ENCODE data around the gene STK32B. TPM values are rescaled to one million over a fixed set of nuclear protein-coding genes. Genes with fewer than 3 reads are reported as not detected.

STK32B gene
- total and polyA plus RNA-seq, 10 donors: 0.03 to 0.87 (median 0.36) TPM

DNA sequence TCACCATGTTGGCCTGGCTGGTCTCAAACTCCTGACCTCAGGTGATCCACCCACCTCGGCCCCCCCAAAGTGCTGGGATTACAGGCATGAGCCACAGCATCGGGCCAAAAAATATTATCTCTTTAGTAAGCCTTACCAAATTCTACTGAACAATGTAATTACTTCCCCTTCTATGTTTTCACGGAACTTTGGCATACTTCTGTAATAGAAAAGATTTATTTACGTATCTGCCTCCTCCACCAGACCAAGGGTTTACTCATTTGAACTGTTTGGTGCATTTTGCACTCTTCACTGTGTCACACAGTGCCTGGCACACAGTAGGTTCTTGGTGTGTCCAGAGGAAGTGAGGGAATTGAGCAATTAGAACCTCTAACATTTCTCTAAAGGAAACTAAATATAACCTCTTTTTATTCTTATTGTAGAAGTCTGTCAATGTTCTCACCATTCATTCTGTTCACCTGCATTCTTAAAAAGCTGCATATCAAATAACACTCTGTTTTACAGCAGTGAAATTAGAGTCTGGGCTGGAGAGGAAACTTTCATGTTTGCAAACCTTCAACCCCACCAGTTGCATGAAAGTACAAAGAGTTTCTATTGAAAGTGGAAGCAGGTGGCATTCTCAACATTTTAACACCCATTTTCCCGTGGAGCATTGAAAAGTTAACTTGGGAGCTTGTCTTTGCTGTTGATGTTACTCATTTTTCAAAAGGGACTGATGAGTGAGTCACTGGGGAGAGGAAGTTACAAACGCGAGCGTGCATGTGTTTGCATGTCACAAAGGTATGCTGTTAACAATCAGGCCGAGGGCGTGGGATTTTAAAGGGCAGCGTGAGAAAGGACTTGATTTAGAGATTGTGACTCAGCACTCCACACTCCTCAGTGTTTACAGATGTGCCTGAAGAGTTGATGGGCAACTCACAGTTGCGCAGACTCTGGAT, 314.1 kb downstream of the STK32B start:
- 68 to 82% (median 70%) methylated on average over 12 of the region's 12 CpGs for WGBS, 5 donors
- no peak overlapping the region for H3K27ac ChIP-seq
- H3K27me3 ChIP-seq (replicated peaks in 1 of 7): no peaks in the 10 kb centered on the region
- no peak for DNase-seq
- H3K4me3 ChIP-seq: no peak overlapping the region
- no peaks in the 10 kb centered on the region for H3K36me3 ChIP-seq
- intact Hi-C loops (cut with DNase I; ENCODE audit: low total_unique reads): no loop called here
- no peaks in the 10 kb centered on the region for H3K4me1 ChIP-seq
- peaks cover 0 to 5% (median 0%) of the 10 kb centered on the region in 8 donors for H3K9me3 ChIP-seq
- TF ChIP-seq POLR2A (IDR thresholded peaks at IDR 0.05) (no peak), POLR2AphosphoS5 (IDR thresholded peaks at IDR 0.05) (no peak)
- TF ChIP-seq, protein P1, sequence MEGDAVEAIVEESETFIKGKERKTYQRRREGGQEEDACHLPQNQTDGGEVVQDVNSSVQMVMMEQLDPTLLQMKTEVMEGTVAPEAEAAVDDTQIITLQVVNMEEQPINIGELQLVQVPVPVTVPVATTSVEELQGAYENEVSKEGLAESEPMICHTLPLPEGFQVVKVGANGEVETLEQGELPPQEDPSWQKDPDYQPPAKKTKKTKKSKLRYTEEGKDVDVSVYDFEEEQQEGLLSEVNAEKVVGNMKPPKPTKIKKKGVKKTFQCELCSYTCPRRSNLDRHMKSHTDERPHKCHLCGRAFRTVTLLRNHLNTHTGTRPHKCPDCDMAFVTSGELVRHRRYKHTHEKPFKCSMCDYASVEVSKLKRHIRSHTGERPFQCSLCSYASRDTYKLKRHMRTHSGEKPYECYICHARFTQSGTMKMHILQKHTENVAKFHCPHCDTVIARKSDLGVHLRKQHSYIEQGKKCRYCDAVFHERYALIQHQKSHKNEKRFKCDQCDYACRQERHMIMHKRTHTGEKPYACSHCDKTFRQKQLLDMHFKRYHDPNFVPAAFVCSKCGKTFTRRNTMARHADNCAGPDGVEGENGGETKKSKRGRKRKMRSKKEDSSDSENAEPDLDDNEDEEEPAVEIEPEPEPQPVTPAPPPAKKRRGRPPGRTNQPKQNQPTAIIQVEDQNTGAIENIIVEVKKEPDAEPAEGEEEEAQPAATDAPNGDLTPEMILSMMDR (IDR thresholded peaks at IDR 0.05 in 8 of 11, conservative IDR thresholded peaks at IDR 0.05 in 3 of 11): no peak

DNA sequence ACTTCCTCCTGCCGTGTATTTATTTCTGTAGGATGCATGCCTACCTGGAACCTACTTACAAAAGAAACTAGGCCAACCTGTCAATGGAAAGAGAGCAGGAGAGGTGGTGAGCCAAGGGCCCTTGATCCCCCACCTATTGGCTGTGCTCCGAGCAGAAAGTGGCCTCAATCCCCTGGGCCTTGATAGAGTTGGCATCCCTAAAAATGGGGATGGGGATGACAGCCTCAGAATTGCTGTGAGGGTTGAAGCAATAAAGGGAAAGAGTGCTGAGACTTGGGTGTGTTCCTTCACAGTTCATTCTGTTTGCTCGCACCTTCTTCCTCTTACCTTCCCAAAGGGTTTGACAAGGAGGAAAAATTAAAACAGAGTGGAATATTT, 314.7 kb downstream of the STK32B start:
- Histone ChIP-seq H3K36me3 (no peaks in the 10 kb centered on the region), H3K27ac (no peak overlapping the region), H3K4me3 (no peak overlapping the region), H3K27me3 (replicated peaks in 1 of 7) (no peaks in the 10 kb centered on the region), H3K4me1 (no peaks in the 10 kb centered on the region), H3K9me3 (peaks cover 0 to 5% (median 0%) of the 10 kb centered on the region in 8 donors)
- WGBS, 5 donors: 78 to 91% (median 83%) methylated on average over 3 of the region's 3 CpGs
- intact Hi-C loops (cut with DNase I; ENCODE audit: low total_unique reads): no loop called here
- TF ChIP-seq POLR2A (IDR thresholded peaks at IDR 0.05) (no peak), POLR2AphosphoS5 (IDR thresholded peaks at IDR 0.05) (no peak)
- TF ChIP-seq, protein P1 (IDR thresholded peaks at IDR 0.05 in 8 of 11, conservative IDR thresholded peaks at IDR 0.05 in 3 of 11): no peak
- DNase-seq: no peak

DNA sequence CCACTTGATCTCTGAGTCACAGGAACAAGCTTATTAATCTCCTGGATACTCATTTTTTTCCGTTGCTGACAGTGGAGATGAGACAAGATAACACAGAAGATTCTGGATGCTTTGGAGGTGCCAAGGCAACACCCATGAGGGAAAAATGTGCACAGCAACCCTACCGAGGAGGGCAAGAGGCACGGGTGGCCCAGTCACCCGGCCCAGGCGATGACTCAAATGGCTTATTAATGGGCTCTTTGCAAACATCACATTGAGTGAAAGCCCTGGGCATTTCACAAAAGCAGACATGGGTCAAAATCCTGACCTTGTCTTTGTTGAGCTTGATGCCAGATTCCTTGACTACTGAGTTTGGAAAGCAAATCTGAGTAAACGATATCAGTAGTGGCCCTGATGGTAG, 315.1 kb downstream of the STK32B start:
- TF ChIP-seq, protein P1 (IDR thresholded peaks at IDR 0.05 in 8 of 11, conservative IDR thresholded peaks at IDR 0.05 in 3 of 11): no peak
- TF ChIP-seq POLR2A (IDR thresholded peaks at IDR 0.05) (no peak), POLR2AphosphoS5 (IDR thresholded peaks at IDR 0.05) (no peak)
- no peaks in the 10 kb centered on the region for H3K36me3 ChIP-seq
- no peaks in the 10 kb centered on the region for H3K4me1 ChIP-seq
- no peaks in the 10 kb centered on the region for H3K27me3 ChIP-seq (replicated peaks in 1 of 7)
- H3K27ac ChIP-seq: no peak overlapping the region
- no peak overlapping the region for H3K4me3 ChIP-seq
- DNase-seq: no peak
- peaks cover 0 to 2% (median 0%) of the 10 kb centered on the region in 8 donors for H3K9me3 ChIP-seq
- WGBS, 5 donors: 83 to 91% (median 89%) methylated on average over 6 of the region's 6 CpGs
- intact Hi-C loops (cut with DNase I; ENCODE audit: low total_unique reads): no loop called here

DNA sequence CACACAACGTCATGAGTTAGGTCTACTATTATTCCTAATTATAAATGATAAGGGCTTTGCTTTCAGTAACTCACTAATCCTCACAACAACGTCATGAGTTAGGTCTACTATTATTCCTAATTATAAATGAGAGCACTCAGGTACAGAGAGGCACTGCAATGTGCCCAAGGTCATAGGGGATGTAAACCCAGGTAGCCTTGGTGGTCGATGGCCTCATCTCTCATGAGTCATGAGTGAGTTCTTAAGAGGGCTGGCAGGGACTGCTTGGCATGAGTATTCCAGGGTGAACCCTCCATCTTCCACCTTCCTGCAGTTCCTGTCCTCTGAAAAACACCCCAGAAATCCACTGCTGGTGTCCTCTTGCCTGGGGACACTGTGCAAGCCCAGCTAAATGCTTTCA, 317.1 kb downstream of the STK32B start:
- DNase-seq: no peak
- 62 to 88% (median 82%) methylated on average over 3 of the region's 3 CpGs for WGBS, 5 donors
- no peak overlapping the region for H3K4me3 ChIP-seq
- no peaks in the 10 kb centered on the region for H3K27me3 ChIP-seq (replicated peaks in 1 of 7)
- no peaks in the 10 kb centered on the region for H3K36me3 ChIP-seq
- peaks cover 0 to 5% (median 2%) of the 10 kb centered on the region in 8 donors for H3K9me3 ChIP-seq
- intact Hi-C loops (cut with DNase I; ENCODE audit: low total_unique reads): no loop called here
- TF ChIP-seq POLR2AphosphoS5 (IDR thresholded peaks at IDR 0.05) (no peak), POLR2A (IDR thresholded peaks at IDR 0.05) (no peak)
- TF ChIP-seq, protein P1 (IDR thresholded peaks at IDR 0.05 in 8 of 11, conservative IDR thresholded peaks at IDR 0.05 in 3 of 11): no peak
- H3K27ac ChIP-seq: no peak overlapping the region
- H3K4me1 ChIP-seq: no peaks in the 10 kb centered on the region

Data from spleen (tissue), 11 donors.